Breast epithelium (tissue), 3 donors: ENCODE data around the gene MAP2K4.

Source experiments
- POLR2A ChIP-seq: fragments of 450-650 bp; IDR thresholded peaks from one replicate; pipeline ENCODE4 v1.6.1; 2016; ENCODE audit warnings: antibody characterized with exemption, mild to moderate bottlenecking, moderate library complexity
- POLR2AphosphoS5 ChIP-seq, 3 donors: sonication (generic); formaldehyde crosslinking; IDR thresholded peaks; one replicate each; pipeline ENCODE4 v1.6.1; 2017; ENCODE audit warnings: antibody characterized with exemption in 3 of 3
- TF ChIP-seq, protein P1 (sequence below), 3 donors: fragments of 450-650 bp; IDR thresholded peaks; one replicate each; pipeline ENCODE4 v1.5.1; 2016 to 2017; ENCODE audit warnings: antibody characterized with exemption in 3 of 3, mild to moderate bottlenecking in 3 of 3, moderate library complexity in 3 of 3

GRCh38 chr17:12058535-12058934 lies 37.9 kb downstream of the MAP2K4 start:
- TF ChIP-seq POLR2AphosphoS5 (IDR thresholded peaks at IDR 0.05), result no peak
- no peak for TF ChIP-seq POLR2A
- TF ChIP-seq, protein P1, sequence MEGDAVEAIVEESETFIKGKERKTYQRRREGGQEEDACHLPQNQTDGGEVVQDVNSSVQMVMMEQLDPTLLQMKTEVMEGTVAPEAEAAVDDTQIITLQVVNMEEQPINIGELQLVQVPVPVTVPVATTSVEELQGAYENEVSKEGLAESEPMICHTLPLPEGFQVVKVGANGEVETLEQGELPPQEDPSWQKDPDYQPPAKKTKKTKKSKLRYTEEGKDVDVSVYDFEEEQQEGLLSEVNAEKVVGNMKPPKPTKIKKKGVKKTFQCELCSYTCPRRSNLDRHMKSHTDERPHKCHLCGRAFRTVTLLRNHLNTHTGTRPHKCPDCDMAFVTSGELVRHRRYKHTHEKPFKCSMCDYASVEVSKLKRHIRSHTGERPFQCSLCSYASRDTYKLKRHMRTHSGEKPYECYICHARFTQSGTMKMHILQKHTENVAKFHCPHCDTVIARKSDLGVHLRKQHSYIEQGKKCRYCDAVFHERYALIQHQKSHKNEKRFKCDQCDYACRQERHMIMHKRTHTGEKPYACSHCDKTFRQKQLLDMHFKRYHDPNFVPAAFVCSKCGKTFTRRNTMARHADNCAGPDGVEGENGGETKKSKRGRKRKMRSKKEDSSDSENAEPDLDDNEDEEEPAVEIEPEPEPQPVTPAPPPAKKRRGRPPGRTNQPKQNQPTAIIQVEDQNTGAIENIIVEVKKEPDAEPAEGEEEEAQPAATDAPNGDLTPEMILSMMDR (IDR thresholded peaks at IDR 0.05), result no peak
